ENCODE data around the gene XRCC3.

The XRCC3 gene

GRCh38 chr14:103706551-103707328, 8.5 kb downstream of the XRCC3 start:
- DNase-seq, result no peak

DNA sequence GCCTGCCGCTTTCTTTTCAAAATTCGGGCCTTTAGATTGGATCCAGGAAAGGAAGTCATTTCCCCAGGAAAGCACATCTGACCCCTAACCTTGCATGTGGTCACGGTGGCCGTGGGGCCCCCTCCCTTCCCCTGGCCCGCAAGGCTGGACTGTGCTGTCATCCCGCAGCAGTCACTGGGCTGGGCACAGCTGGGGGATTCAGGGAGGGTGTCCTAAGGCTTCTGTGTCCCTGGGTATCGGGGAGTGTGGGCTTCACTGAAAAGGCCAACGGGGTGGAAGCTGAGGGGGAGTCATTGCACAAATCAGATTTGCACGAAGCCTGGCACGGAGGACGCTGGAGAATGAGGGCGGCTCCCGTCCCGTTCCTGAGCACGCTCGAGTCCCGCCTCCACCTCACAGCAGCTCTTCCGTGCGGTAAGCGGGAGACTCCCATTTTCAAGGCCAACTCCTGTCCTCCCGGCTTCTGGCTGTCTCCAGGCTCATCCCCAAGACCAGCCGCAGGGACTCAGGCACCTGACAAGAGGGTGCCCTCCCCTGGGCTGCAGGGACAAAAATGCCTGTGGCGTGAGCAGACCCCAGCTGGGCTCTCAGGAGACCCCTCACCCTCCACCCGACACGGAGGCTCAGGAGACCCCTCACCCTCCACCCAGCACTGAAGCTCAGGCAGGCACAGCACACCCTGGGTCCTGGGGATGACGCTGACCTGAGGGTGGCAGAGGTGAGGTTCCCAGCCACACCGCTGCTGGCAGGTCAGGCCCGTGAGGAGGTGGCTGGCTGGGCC, 9.6 kb downstream of the XRCC3 start:
- DNase-seq, result no peak

DNA sequence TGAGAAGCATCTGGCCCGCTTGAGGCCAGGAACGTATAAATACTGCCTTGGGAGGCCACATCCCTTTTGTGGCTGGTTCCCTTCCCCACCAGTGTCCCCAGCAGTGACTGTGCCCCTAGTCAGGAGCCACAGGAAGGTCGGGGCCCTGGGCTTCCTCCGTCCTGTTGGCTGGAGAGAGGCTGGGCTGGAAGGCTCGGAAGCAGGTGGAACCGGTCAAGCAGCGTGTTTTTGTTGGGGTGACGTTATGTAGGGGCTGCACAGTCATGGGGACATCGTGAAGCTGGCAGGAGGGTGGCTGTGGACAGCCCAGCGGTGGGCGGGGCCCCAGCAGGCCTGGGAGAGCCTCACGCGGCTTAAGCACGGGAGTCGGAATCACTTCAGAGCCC, 10.1 kb downstream of the XRCC3 start:
- no peak for DNase-seq

DNA sequence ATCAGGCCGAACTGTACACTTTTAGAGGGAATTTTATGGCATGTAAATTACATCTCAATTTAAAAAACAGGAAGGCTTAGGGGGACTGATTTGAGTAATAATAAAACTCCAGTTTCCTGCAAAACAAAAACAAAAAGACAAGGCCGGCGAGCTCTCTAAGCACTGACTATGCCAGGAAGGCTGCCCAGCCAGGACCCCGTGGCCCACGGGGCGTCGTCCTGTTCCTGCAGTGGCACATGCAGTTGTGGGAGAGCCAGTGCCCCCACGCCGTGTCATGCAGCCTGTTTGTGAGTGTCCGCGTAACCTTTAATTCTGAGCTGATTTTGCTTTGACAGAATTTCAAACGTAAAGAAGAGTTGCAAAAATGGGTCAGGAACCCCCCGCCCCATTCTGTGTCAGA, 10.5 kb downstream of the XRCC3 start:
- DNase-seq, result no peak

DNA sequence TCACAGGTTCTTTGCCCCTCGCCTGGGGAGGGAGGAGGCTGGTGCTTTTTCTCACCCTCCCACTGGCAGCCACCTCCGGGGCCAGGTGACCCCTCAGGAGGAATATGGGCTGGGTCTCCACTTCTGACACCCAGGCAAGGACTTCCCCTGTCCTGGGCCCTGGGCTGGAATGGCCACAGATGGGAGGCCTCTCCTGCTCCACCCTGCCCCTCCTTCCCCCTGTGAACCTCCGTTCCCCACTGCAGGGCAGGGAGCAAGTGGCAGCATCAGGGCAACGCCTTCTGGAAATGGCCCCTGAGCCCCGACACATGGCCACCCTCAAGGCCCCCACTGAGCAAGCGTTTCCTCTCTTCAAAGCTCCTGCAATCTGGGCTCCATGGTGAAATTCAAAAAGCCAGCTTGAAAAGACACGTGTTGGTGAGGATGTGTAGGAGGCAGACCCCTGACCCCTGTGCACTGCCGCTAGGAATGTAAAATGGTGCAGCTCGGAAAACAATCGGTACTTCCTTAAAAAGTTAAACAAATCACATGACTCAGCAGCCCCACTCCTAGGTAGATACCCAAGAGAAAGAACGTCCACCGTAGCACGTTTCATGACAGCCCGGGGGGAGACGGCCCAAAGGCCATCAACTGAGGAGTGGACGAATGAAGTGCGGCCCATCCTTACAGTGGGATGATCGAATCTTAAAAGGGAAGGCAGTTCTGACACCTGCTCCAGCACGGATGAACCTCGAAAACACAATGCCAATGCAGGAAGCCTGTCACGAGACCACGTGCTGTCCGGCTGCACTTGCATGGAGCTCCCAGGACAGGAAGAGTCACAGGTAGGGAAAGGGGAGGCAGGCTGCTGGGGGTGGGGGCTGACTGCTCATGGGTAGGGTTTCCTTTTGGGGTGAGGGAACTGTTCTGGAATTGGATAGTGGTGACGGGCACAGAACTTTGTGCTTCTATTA, 11.5 kb downstream of the XRCC3 start:
- no peak for DNase-seq

- DNase-seq, result no peak
Observed at GRCh38 chr14:103702497-103703432, 12.5 kb downstream of the XRCC3 start.

GRCh38 chr14:103702095-103702494, 13.2 kb downstream of the XRCC3 start:
- no peak for DNase-seq

GRCh38 chr14:103700753-103701490, 14.3 kb downstream of the XRCC3 start:
- no peak for DNase-seq

DNA sequence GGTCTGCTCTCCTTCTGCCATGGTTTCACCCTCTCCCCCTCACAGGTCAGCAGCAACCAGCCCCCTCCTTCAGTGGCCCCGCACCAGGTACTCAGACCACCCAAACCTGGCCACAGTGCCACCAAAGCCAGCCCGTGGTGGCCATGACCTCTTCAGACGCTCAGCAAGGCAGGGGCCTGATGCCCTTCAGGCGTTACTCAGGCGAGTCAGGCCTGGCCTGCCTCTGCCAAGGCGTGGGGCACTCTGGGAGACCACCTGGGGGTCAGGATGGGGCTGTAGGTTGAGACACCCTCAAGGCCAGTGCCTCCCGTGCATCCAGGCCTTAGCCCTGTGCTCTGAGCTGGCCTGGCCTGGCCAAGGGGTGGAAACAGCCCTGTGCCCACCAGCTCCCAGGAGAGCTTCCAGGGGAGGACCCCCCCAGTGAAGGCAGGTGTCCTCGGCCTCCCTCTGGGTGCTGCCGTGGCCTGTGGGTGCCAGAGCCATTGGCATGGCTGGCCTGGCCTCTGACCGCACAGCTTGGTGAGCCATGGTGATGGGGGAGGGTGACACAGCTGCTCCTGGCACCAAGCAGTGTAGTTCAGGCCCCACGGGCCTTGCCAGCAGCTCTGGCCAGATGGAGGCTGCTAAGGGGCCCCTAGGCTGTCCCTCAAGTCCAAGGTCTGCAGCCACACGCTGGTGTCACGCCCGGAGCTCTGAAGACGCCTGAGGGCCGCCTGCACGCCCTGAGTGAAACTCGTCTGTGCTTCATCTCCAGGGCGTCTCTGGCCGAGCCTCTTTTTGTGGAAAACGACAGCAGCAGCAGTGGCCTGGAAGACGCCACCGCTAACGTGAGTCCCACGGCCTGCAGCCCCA, 15.1 kb downstream of the XRCC3 start:
- DNase-seq, result no peak

- DNase-seq, result no peak
Observed at GRCh38 chr14:103699261-103699661, 16.0 kb downstream of the XRCC3 start.

- no peak for DNase-seq
Observed at GRCh38 chr14:103698380-103699260, 16.6 kb downstream of the XRCC3 start.

DNA sequence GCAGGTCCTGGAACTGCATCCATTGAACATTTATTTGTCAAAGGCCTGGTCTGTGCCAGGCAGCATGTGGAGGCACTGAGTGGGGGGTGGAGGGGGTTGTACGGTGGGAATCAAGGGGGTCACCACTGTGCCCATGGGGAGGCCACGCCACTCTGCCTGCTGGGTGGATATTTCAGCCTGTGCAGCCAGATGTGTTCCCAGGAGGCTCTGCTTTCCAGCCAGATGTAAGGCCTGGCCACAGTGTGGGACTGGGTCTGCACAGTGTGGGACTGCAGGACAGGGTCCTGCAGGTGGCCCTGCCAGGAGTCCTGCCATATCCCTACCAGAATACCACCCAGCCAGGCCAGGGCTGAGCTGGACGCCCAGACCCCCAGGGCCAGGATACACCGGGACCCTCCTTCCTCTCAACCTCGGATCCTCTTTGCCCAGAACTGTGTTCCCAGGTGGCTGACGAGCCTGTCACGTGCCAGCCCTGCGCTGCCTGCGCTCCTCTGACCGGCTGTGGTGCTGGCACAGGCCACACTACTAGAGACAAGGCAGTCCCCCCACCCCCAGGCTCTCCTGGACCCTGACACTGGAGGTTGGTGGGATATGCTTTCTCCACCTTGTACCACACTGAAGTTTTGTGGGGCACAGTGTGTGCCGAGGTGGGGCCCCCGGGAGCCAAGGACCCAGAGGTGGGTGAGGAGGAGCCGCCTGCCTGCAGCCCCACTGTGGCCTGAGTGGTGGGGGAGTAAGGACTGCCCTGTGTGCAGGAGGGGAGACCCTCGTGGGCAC, 17.5 kb downstream of the XRCC3 start:
- DNase-seq, result no peak

DNA sequence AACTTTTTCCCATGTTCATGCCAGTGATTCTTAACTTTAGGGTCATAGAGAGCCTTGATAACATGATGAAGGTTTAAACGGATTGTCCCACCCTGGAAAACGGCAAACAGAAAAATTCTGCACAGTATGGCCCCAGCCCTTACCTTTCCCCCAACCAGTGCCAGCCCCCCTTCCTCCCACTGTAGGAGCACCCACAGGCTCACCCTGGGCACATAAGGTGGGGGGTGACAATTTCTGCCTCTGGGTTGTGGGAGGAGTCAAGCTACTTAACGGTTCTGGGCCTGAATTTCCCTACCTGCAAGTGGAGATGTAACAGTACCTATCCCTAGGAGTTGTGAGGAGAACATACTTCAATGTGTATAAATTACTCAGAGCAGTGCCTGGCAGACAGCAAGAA, 18.0 kb downstream of the XRCC3 start:
- no peak for DNase-seq

GRCh38 chr14:103696466-103697071, 18.7 kb downstream of the XRCC3 start:
- peak; percentile 51 for DNase-seq

DNA sequence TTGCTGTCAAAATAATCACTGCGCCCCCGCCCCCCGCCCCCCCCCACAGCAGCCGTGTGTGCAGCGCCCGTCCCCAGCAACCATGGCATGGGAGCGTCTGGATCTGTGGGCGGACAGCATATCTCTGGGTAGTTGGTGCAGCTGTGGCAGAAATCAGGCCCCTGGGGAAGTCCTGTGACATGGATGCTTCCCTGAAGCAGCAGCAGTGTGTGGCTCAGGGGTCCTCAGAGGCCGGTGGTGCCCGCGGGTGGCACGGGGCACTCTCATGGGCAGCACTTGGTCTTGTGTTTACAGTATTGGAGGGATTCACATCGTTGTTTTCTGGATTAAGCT, 19.2 kb downstream of the XRCC3 start:
- no peak for DNase-seq

GRCh38 chr14:103695296-103696069, 19.8 kb downstream of the XRCC3 start:
- DNase-seq, result no peak

GRCh38 chr14:103694572-103695026, 20.7 kb downstream of the XRCC3 start:
- DNase-seq, result no peak

All from fibroblast of skin of scalp (primary cell).